Measurements from ENCODE around the gene C9orf57.
A peak's percentile ranks its signal among the peaks of the same experiment; 100 is the strongest.

DNA sequence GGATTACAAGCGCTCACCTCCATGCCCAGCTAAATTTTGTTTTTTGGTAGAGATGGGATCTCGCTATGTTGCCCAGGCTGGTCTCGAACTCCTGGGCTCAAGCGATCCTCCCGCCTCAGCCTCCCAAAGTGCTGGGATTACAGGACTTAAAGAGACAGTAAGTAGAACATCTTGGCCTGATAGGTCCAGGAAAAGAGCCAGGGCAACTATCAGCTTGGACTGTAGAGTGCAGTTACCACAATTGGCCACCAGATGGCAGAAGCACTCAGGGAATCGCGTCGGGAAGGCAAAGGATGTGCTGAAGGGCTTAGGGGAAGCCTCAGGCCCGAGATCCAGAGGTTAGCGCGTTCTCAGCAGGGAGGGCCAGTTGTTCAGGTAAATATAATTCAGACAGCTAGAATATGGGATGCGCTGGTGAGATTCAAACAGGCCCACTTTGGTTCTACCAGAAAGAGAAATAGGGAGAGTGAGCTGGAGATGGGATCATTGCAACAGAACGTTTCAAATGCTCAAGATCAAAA lies 21.5 kb downstream of the C9orf57 start:
- TF ChIP-seq, protein P1, sequence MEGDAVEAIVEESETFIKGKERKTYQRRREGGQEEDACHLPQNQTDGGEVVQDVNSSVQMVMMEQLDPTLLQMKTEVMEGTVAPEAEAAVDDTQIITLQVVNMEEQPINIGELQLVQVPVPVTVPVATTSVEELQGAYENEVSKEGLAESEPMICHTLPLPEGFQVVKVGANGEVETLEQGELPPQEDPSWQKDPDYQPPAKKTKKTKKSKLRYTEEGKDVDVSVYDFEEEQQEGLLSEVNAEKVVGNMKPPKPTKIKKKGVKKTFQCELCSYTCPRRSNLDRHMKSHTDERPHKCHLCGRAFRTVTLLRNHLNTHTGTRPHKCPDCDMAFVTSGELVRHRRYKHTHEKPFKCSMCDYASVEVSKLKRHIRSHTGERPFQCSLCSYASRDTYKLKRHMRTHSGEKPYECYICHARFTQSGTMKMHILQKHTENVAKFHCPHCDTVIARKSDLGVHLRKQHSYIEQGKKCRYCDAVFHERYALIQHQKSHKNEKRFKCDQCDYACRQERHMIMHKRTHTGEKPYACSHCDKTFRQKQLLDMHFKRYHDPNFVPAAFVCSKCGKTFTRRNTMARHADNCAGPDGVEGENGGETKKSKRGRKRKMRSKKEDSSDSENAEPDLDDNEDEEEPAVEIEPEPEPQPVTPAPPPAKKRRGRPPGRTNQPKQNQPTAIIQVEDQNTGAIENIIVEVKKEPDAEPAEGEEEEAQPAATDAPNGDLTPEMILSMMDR (IDR thresholded peaks at IDR 0.05), result peak; percentile 90 to 91
- TF ChIP-seq POLR2AphosphoS5 (IDR thresholded peaks at IDR 0.05), result no peak
